ENCODE results near the gene SPON1. TPM values are rescaled to one million over a fixed set of nuclear protein-coding genes. Genes with fewer than 3 reads are reported as not detected.
A peak's percentile ranks its signal among the peaks of the same experiment; 100 is the strongest.

Gene SPON1
- total RNA-seq, 1 donor from 2014 or later = 76.8 TPM

DNA sequence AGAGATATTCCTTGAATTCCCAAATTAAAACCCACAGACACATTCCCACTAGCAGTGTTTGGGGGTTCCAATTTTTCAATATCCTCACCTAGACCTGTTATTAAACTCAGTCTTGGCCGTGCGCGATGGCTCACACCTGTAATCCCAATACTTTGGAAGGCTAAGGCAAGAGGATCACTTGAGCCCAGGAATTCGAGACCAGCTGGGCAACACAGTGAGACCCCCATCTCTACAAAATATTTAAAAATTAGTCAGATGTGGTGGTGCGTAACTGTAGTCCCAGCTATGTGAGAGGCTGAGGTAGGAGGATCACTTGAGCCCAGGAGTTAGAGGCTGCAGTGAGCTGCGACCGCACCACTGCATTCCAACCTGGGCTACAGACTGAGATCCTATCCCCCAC lies 343.1 kb downstream of the SPON1 start:
- ATAC-seq (no peak), DNase-seq (no peak)
- intact Hi-C loops (cut with DNase I) = no loop called here
- TF ChIP-seq, protein P1, sequence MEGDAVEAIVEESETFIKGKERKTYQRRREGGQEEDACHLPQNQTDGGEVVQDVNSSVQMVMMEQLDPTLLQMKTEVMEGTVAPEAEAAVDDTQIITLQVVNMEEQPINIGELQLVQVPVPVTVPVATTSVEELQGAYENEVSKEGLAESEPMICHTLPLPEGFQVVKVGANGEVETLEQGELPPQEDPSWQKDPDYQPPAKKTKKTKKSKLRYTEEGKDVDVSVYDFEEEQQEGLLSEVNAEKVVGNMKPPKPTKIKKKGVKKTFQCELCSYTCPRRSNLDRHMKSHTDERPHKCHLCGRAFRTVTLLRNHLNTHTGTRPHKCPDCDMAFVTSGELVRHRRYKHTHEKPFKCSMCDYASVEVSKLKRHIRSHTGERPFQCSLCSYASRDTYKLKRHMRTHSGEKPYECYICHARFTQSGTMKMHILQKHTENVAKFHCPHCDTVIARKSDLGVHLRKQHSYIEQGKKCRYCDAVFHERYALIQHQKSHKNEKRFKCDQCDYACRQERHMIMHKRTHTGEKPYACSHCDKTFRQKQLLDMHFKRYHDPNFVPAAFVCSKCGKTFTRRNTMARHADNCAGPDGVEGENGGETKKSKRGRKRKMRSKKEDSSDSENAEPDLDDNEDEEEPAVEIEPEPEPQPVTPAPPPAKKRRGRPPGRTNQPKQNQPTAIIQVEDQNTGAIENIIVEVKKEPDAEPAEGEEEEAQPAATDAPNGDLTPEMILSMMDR (IDR thresholded peaks at IDR 0.05) = no peak
- Histone ChIP-seq H3K9me3 (no peaks in the 10 kb centered on the region), H3K27me3 (no peaks in the 10 kb centered on the region), H3K4me3 (no peak overlapping the region), H3K4me1 (peaks cover 22% of the 10 kb centered on the region), H3K36me3 (no peaks in the 10 kb centered on the region), H3K27ac (no peak overlapping the region)

DNA sequence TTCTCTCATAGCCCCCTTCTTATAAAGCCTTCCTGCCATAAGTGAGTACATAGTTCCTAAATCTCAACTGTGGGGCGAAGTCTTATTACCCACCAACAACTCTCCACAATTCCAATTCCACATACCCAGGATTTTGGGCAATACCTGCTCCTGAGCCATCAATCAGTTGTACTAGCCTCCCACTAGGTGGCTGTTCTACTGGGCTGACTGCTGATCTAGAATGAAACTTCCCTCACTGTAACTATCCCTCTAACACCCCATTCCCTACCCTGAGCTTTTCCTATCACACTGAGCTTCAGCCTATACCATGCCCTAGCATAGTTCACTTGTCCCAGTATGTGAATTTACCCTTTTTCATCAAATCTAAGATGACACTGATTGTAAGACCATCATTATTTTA lies 344.0 kb downstream of the SPON1 start:
- H3K27ac ChIP-seq = no peak overlapping the region
- H3K4me1 ChIP-seq = peaks cover 14% of the 10 kb centered on the region
- intact Hi-C loops (cut with DNase I) = no loop called here
- H3K27me3 ChIP-seq = no peaks in the 10 kb centered on the region
- H3K4me3 ChIP-seq = no peak overlapping the region
- ATAC-seq = no peak
- no peaks in the 10 kb centered on the region for H3K9me3 ChIP-seq
- H3K36me3 ChIP-seq = no peaks in the 10 kb centered on the region
- DNase-seq = no peak
- TF ChIP-seq, protein P1 (IDR thresholded peaks at IDR 0.05) = no peak

DNA sequence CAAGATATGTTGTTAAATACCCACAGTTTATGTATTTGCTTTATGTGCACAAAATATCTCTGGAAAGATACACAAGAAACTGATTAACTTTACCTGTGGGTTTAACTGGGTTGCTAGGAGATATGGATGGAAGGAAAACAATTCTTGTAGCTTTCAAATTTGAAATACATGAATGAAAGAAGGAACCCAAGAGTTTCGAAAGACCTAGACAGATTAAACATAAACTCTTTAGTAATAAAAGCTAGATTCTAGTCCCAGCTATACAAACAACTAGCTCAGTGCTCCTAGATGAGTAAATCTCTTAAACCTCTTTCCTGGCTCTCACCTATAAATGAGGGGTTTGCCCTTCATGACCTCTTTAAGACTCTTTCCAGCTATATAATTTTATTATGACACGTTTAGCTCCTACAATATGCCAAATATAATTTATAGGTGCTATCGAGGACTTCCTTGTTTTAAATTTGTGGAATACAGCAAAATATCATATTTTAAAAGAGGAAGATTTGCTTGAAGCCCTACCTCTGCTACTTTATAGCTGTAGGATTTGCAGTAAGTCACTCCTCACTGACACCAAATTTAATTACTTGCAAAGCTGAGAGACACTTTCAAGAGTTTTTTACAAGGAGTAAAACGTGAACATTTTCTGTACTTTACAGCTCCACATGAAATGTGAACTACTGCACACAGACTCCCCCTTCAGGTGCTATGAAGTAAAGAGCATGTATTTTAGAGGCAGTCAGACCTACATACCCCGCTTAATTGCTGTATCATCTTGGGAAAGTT lies 345.8 kb downstream of the SPON1 start:
- Histone ChIP-seq H3K27ac (no peak overlapping the region), H3K4me3 (no peak overlapping the region), H3K36me3 (no peaks in the 10 kb centered on the region), H3K4me1 (peaks cover 20% of the 10 kb centered on the region), H3K9me3 (no peaks in the 10 kb centered on the region), H3K27me3 (no peaks in the 10 kb centered on the region)
- TF ChIP-seq, protein P1 (IDR thresholded peaks at IDR 0.05) = peak; percentile 58
- intact Hi-C loops (cut with DNase I) = no loop called here
- no peak for DNase-seq
- peak; percentile 78 for ATAC-seq

DNA sequence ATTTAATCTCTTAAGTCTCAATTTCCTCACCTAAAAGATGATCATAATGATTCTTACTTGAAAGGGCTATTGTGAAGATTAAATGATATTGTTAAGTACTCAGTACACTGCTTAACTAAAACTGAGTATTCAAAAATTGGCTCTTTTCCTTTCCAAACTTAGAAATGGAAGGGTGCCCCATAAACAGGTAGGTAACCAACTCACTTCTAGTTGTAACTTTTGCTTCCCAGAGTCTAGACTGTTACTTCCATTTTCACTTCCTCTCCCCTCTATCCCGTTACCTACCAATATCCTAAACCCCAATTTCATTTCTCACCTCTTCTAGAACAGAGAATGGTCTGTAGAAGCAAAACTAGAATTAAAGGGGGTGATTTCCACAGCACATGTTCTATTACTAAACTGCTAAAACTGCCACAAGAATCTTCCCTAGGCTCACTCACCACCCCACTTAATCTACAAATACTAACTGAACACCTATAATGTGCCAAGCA lies 346.4 kb downstream of the SPON1 start:
- DNase-seq (no peak), ATAC-seq (no peak)
- Histone ChIP-seq H3K36me3 (no peaks in the 10 kb centered on the region), H3K27ac (no peak overlapping the region), H3K9me3 (no peaks in the 10 kb centered on the region), H3K4me3 (no peak overlapping the region), H3K27me3 (no peaks in the 10 kb centered on the region), H3K4me1 (peaks cover 25% of the 10 kb centered on the region)
- TF ChIP-seq, protein P1 (IDR thresholded peaks at IDR 0.05) = no peak
- intact Hi-C loops (cut with DNase I) = no loop called here

DNA sequence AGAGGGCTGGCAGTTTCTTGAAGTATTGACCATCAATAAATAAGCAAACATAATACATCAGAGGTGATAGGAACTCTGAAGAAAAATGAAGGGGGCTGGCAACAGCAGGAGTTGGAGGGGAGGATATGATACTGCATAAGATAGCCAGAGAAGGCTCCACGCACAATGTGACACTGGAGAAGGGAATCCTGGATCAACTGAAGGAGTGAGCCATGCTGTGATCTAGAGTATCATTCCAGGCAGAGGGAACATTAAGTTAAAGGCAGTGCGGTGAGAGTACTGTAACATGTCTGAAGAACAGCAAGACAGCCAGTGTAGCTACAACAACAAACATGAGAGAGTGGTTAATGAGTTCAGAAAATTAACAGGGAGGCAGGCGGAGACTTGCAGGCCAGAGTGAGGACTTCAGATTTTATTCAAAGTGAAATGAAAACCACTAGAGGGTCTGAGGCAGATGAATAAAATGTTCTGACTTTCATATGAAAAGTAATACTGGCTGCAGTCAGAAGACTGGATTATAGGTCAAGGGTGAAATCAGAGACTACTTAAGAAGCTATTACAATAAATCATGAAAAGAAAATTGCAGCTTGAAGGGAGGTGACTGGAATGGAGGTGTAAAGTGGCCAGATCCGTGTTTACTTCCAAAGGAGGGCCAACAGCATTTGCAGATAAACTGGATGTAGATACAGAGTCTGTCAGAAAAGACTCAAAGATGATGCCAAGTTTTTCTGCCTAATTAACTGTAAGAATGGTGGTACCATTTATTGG lies 347.1 kb downstream of the SPON1 start:
- TF ChIP-seq, protein P1 (IDR thresholded peaks at IDR 0.05) = no peak
- no peak overlapping the region for H3K4me3 ChIP-seq
- no peak overlapping the region for H3K27ac ChIP-seq
- no peaks in the 10 kb centered on the region for H3K9me3 ChIP-seq
- no peak for ATAC-seq
- intact Hi-C loops (cut with DNase I) = no loop called here
- H3K4me1 ChIP-seq = peaks cover 25% of the 10 kb centered on the region
- DNase-seq = no peak
- H3K27me3 ChIP-seq = no peaks in the 10 kb centered on the region
- no peaks in the 10 kb centered on the region for H3K36me3 ChIP-seq

Data from upper lobe of right lung (tissue), 1 donor.